Left renal cortex interstitium (tissue), 4 donors: ENCODE results near the gene DCAF4L1. TPM values are rescaled to one million over a fixed set of nuclear protein-coding genes. Genes with fewer than 3 reads are reported as not detected.

Source experiments
- DNase-seq, 4 donors: peaks; one replicate each; pipeline ENCODE4 v3.0.0-alpha.2; 2013; ENCODE audit warnings: low read depth in 4 of 4, low spot score in 2 of 4, missing footprints in 1 of 4
- polyA plus RNA-seq, 4 donors: library from polyadenylated mRNA; unstranded; fragments of 120-200 nt; gene quantifications; one replicate each; pipeline ENCODE4 v1.2.1, GENCODE V29; 2013; ENCODE audit not compliant: insufficient read length in 4 of 4

DCAF4L1 gene
- polyA plus RNA-seq, 4 donors: 0.11 to 0.44 (median 0.25) TPM

DNA sequence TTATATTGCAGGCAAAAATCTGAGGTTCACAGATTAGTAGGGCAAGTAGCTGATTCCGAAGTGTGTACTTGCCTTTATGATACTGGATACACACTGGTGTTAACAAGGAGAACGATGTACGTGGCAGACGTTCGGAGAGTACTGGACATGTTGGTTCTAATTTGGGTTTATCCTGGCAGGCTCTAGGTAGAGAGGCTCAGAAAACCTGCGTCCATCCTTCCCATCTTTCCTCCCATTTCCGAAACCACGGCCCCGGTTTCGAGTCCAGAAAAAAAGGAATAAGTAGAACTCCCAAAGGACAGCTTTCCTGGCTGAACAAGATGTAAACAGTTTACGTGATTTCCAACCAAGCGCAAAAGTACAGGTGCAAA lies 8.4 kb downstream of the DCAF4L1 start:
- DNase-seq: peak in 1 of 4 donors; percentile 50

DNA sequence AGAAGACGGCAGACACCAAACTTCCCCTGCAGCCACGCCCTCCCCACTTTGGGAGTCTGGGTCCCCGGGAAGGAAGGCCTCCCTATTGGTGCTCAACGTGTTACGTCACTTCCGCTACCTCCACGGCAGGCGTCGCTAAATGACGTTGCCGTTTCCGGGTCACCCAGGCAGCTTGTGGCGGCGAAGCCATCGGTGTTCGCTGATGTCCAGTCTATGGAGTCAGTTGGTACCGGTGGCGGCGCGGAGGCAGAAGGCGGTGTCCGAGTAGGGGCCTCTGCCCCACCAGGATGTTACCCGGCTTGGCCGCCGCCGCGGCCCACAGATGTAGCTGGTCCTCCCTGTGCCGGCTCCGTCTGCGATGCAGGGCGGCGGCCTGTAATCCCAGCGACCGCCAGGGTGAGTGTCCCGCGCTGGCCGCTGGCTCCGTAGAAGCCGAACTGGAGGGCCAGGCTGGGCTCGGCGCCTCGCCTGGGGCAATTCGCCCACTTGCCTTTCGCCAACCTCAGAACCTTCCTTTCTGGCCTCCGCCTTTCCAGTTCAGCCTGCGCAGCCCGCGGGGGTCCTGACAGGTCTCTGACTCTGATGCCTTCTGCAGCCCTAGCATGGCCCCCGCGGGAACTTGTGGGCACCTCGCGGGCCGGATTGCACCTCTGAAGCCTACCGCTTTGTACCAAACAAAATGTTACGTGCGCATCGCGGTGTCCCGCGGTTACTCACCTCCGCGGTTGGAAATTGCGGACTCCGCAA lies 9.0 kb downstream of the DCAF4L1 start, which contains the start of gene SLC30A9:
SLC30A9 (plus strand) TSS at position 166 of the 747 bp plus-strand sequence; CDS start at position 288, 122 bp downstream.
- DNase-seq: peak; percentile 77 to 97 (median 92)

DNA sequence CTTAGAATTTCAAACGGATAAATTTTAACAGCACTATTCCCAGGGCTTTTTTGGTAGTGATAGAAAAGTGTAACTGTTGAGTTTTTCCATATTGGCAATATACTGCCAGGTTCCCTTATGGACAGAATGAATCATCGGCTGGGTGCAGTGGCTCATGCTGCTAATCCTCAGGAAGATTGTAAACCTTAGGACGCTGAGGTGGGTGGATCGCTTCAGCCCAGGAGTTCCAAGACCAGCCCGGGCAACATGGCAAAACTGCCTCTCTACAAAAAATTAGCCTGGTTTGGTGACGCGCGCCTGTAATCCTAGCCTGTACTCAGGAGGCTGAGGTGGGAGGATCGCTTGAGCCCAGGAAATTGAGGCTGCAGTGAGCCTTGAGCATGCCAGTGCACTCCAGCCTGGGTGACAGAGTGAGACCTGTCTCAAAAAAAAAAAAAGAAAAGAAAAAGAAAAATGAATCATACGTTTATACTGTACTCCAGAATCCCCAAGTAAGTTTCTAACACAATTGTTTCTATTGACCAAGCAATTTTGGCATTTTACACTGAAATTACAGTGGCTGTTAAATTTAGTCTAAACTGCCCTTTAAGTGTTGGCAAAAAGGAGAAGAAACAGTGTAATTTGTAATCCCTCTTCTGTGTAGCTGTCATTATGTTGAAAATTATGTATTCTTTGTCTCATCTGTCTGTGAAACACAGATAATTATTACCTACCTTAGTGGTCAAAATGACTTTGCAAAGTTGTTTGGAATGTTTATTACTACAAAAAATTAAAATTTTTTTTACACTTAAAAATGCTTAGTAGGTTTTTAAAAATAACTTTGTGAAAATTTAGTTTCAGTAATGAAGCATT lies 10.6 kb downstream of the DCAF4L1 start:
- DNase-seq: no peak

DNA sequence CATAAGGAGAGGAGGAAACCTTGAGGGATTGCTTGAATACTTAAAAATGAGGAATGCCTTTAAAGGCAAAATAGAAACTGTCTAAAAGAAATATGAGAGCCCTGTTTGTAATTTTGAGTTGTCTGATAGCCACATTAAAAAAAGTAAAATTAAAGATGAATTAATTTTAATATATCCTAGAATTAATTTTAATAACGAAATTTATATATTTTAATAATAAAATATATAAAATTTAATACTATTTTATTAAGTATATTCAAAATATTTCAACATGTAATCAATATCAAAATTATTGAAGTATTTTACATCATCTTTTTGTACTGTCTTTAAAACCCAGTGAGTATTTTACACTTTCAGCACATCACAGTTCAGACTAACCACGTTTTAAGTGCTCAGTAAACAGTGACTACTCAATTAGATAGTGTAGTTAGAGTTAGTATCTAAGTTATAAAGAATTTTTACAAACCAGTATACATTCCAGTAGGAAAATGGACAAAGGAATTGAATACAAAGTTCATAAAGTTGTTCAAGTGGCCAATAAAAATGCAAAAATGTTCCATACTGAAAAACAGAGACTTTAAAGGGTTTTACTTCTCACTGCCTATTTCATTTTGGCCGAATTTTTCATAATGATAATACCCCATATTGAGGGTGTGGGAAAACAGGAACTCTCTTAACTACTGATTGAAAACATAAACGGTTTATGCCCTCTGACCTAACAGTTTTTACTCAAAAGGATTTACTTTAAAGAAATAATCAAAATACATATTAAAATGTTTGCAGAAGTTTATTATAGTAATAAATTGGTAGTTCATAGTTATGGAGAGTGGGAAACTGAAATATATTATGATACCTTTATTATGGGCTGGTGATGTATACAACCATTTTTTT lies 11.7 kb downstream of the DCAF4L1 start:
- DNase-seq: no peak

DNA sequence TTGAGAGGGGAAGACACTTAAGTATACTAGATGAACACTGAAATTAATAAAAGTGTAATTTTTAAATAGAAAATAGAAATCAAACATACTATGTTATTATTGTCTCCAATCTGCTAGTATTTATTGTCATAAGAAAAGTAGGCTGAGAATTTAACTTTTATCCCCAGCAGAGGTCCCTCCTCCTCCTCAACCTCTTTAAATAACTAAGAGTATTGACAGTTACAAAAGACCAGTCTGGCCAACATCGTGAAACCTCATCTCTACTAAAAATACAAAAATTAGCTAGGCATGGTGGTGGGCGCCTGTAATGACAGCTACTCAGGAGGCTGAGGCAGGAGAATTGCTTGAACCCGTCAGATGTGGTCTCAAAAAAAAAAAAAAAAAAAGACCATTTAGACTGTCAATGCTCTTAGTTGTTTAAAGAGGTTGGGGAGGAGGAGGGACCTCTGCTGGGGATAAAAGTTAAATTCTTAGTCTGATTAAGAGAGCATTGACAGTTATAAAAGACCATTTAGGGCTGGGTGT lies 13.0 kb downstream of the DCAF4L1 start:
- no peak for DNase-seq

DNA sequence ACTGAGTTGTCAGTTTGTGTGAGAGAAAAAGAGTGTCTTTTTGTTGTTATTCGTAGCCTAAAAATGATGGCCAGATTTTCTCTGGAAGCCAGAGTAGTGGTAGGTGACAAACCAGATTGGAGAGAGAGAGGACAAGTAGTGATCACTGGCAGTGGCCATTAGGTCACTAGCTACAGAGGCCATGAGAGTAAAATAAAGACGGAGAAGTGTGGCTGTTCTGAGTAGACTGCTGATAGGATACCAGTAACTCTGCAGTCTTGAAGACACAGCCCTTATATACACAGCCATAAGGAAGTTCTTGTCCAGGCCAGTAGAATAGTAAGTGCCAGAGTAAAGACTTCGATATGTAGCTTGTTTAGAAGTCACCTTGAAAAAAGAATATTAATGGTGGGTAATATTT lies 16.5 kb downstream of the DCAF4L1 start:
- no peak for DNase-seq

DNA sequence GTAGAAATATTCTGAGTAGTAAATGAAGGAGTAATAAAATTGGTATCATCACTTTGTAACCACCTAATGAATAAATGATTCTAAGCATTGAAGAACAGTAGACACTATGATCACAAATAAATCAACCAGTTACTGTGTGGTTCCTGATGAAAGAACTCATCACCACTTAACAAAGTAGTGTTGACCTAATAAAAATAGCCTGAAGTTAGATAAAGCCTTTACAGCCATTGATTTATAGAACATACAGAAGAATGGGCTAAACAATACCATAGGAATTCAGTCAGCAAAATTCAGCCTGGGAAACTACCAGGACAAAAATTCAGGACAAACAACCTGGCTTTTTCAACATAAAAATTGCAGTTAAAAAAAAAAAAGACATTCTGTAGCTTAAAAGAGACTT lies 17.8 kb downstream of the DCAF4L1 start:
- DNase-seq: no peak

DNA sequence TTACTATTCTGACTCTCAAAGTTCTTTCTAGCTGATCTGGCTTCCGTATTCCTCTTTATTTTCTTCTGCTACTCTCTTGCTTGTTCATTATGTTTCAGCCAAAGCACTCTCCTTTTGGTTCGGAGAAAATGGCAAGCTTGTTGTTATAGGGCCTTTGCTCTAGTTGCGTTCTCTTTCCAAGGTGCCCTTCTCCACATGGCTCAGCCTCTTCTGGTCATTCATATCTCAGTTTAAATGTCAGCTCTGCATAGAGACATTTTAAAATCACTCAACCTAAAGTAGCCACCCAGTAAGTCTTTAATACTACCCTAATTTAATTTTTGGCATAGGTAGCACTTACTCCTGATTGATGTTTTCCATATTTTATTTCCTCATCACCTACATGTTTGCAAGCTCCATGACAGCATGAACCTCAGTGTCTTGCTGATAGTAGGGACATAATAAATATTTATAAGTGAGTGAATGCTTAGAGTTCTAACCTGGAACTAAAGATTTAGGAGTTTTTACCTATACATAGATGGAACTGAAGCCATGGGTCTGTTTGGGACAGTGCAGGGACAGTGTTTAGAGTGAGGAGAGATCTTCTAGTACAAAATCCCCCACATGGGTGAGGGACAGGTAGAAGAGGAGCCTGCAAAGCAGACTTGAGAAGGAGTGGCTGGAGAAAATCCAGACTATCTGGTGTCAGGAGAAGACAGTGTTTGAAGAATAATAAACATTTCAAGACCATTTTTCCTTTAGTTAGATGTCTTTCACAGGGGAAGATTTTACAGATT lies 26.6 kb downstream of the DCAF4L1 start:
- DNase-seq: no peak

DNA sequence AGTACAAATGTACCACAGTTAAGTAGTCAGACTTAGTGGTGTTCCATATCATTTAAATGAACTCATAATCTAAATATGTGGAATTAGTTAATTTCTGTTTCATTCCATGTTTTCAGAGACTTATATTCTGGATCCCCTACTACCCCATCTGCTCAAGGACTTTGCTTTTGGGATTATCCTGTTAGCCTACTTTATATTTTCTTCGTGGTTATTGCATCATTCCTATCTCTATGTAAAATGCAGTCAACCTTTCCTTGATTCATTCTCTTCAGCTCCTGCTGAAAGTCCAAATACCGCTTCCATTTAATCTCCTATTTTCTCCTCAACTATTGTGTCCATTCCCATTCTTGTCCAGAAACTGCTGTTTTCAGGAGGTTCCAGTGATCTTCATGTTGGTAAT lies 33.9 kb downstream of the DCAF4L1 start:
- DNase-seq: no peak

DNA sequence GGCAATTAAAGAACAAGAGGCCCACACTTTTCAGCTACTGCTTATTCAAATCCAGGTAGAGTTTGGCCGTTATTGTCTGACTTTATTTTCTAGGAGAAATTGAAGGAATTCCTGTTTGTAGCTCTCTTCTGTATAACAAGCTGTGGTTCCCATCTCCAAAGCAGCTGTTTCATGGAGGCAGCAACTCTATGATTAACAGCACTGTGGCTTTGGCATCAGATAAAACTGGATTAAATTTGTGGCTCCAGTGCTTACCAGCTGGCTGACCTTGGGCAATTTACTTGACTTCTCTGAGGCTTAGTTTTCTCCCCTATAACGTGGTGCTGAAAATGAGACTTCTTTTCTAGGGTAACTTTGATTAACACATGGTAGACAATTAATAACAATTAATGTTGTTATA lies 36.9 kb downstream of the DCAF4L1 start:
- DNase-seq: no peak

Other genes starting within 250 kb of the DCAF4L1 start
- under 1 TPM; 0.05 to 0.19 (median 0.10) TPM for gene PHOX2B, start 233.0 kb upstream of the DCAF4L1 start, polyA plus RNA-seq
- gene TMEM33, start 46.3 kb upstream of the DCAF4L1 start, polyA plus RNA-seq: 10 to 100 TPM; 44.5 to 48.8 (median 47.0) TPM
- gene SLC30A9, start 8.8 kb downstream of the DCAF4L1 start, polyA plus RNA-seq: 100 to 1,000 TPM in 2 of 4 donors, 10 to 100 TPM in 2; 96.2 to 124 (median 109) TPM
- 1 to 10 TPM; 1.1 to 1.5 (median 1.2) TPM for gene BEND4, start 170.9 kb downstream of the DCAF4L1 start, polyA plus RNA-seq